K562 (cell line): ENCODE measurements around the gene SLC4A3. TPM values are rescaled to one million over a fixed set of nuclear protein-coding genes. Genes with fewer than 3 reads are reported as not detected.

ENCODE experiments used
- CTCF ChIP-seq, 3 experiments: IDR thresholded peaks in 2 of 3; conservative IDR thresholded peaks in 1 of 3; 2 replicates each; pipeline ENCODE4 v1.5.1; 2011 to 2012; ENCODE audit warnings: low read length in 3 of 3, mild to moderate bottlenecking in 3 of 3, control low read depth in 2 of 3, improper control_type of control experiment in 1 of 3, inconsistent platforms in 1 of 3, low read depth in 1 of 3, mixed read lengths in 1 of 3, moderate library complexity in 1 of 3; ENCODE audit not compliant: insufficient read depth in 2 of 3
- DACH1 ChIP-seq: fragments of 450-650 bp; IDR thresholded peaks from 2 replicates; pipeline ENCODE4 v1.6.1; 2018; ENCODE audit not compliant: partially characterized antibody
- FOXP4 ChIP-seq: sonication (generic); formaldehyde crosslinking; IDR thresholded peaks from 2 replicates; pipeline ENCODE4 v1.8.0; 2022; ENCODE audit warnings: mild to moderate bottlenecking, missing genetic modification reagents, borderline replicate concordance
- GTF2F1 ChIP-seq: IDR thresholded peaks from 2 replicates; pipeline ENCODE4 v1.6.1; 2011; ENCODE audit warnings: low read depth, low read length, improper control_type of control experiment
- HDAC2 ChIP-seq: fragments of 450-650 bp; IDR thresholded peaks from 2 replicates; pipeline ENCODE4 v1.6.1; 2016; ENCODE audit warnings: mild to moderate bottlenecking
- LEF1 ChIP-seq: fragments of 450-650 bp; IDR thresholded peaks from 2 replicates; pipeline ENCODE4 v1.6.1; 2016; ENCODE audit warnings: mild to moderate bottlenecking
- MAFF ChIP-seq: IDR thresholded peaks from 2 replicates; pipeline ENCODE4 v1.6.1; 2012; ENCODE audit warnings: low read length, improper control_type of control experiment
- MEF2A ChIP-seq: IDR thresholded peaks from 2 replicates; pipeline ENCODE4 v1.6.1; 2011; ENCODE audit warnings: low read depth, mild to moderate bottlenecking, low read length, moderate library complexity; ENCODE audit not compliant: control insufficient read depth
- NFIX ChIP-seq: fragments of 250-450 bp; sonication (Bioruptor Pico); IDR thresholded peaks from 2 replicates; pipeline ENCODE4 v1.4.0; 2020; ENCODE audit warnings: low read depth, mild to moderate bottlenecking, moderate library complexity
- PHF20 ChIP-seq: fragments of 450-650 bp; IDR thresholded peaks from 2 replicates; pipeline ENCODE4 v1.6.1; 2018; ENCODE audit not compliant: partially characterized antibody
- SMAD4 ChIP-seq: fragments of 250-450 bp; sonication (Bioruptor Pico); conservative IDR thresholded peaks from 2 replicates; pipeline ENCODE4 v1.8.0; 2021; ENCODE audit warnings: inconsistent platforms, mild to moderate bottlenecking, moderate library complexity
- STAT5A ChIP-seq: IDR thresholded peaks from 2 replicates; pipeline ENCODE4 v1.6.1; 2012; ENCODE audit warnings: low read length, inconsistent platforms, borderline replicate concordance
- ZBTB11 ChIP-seq, 3 experiments: fragments of 200-800 bp in 1 of 3; fragments of 250-450 bp in 1 of 3; fragments of 450-650 bp in 1 of 3; sonication (Bioruptor Pico) in 1 of 3; sonication (Bioruptor generic) in 1 of 3; formaldehyde crosslinking in 1 of 3; IDR thresholded peaks; 2 replicates each; pipeline versions ENCODE4 v1.6.1 to v1.8.0; 2016 to 2022; ENCODE audit warnings: mild to moderate bottlenecking in 2 of 3, missing genetic modification characterization in 2 of 3, missing compliant biosample characterization in 1 of 3, moderate library complexity in 1 of 3
- ZNF717 ChIP-seq: fragments of 250-450 bp; sonication (Bioruptor Pico); IDR thresholded peaks from 2 replicates; pipeline ENCODE4 v1.5.0; 2021
- ZNF766 ChIP-seq: fragments of 200-800 bp; sonication (Bioruptor generic); conservative IDR thresholded peaks from 2 replicates; pipeline ENCODE4 v1.6.1; 2016; ENCODE audit warnings: missing genetic modification characterization, missing compliant biosample characterization
- ZNF830 ChIP-seq: fragments of 250-450 bp; sonication (Bioruptor Pico); IDR thresholded peaks from 2 replicates; pipeline ENCODE4 v1.5.0; 2021; ENCODE audit warnings: mild to moderate bottlenecking
- polyA plus RNA-seq, 8 experiments: library from polyadenylated mRNA; depleted of rRNA in 4 of 8; stranded (reverse) in 5 of 8; unstranded in 3 of 8; fragments of >200 nt; fragmentation: Nextera tagmentation in 2 of 8; fragmentation: Illumina TruSeq in 1 of 8; extraction: Ambion mirVana in 2 of 8; extraction: Trizol in 1 of 8; gene quantifications; 2 replicates each; pipeline versions ENCODE4 v1.2.1 to v1.2.3, GENCODE V29; 2011 to 2014; ENCODE audit warnings: inconsistent platforms in 1 of 8, missing spikeins in 1 of 8
- total RNA-seq, 7 experiments: library from RNA; depleted of rRNA in 6 of 7; stranded (reverse); fragments of >200 nt in 6 of 7; fragmentation: Illumina TruSeq in 2 of 7; extraction: Trizol in 2 of 7; gene quantifications; 2 replicates each; pipeline versions ENCODE4 v1.2.1 to v1.2.3, GENCODE V29; 2011 to 2021; ENCODE audit warnings: low replicate concordance in 1 of 7

The SLC4A3 gene
- total and polyA plus RNA-seq, 9 of the 15 experiments (the other 6 are each of a cell fraction or from before 2014, with no cell fraction given) = 0.04 to 0.31 (median 0.16) TPM; not detected in 5

GRCh38 chr2:219595256-219595655 is 32.2 kb upstream of the SLC4A3 start (continued):
- TF ChIP-seq CTCF (IDR thresholded peaks at IDR 0.05 in 2 of 3, conservative IDR thresholded peaks at IDR 0.05 in 1 of 3; ENCODE audit: insufficient read depth in 2 of 3, low read depth in 1 of 3, low read length in 3 of 3) (peak; percentile 41 to 42 (median 42); a peak in 3 of 6 replicates), ZBTB11 (CRISPR knock-in tag; IDR thresholded peaks at IDR 0.05) (0 out of 6 replicates have a peak, but pooled peaks of 1 of the 3 experiments have one; percentile 35), MAFF (no peak), LEF1 (peak; percentile 75), PHF20 (no peak), ZNF830 (CRISPR knock-in tag) (no peak), FOXP4 (no peak), NFIX (CRISPR knock-in tag) (no peak), SMAD4 (CRISPR knock-in tag) (no peak), MEF2A (no peak), DACH1 (no peak), HDAC2 (0 out of 2 replicates have a peak, but pooled peaks have one; percentile 27), ZNF766 (CRISPR knock-in tag) (peak; percentile 17; the same call in 1 of the 2 replicates), GTF2F1 (no peak), ZNF717 (CRISPR knock-in tag) (no peak), STAT5A (no peak)
